GF-D8 (cell line): ENCODE measurements around the gene RSL1D1.
A peak's percentile ranks its signal among the peaks of the same experiment; 100 is the strongest.
"Not testable (repeated sequence)": the region's sequence is repeated elsewhere in the genome, so short reads cannot be mapped to it uniquely, and the experiment has no call there.

Experiments used
- DNase-seq: peaks from one replicate; lab custom pipeline; 2025; lab: John Stamatoyannopoulos, UW

RSL1D1 gene

DNA sequence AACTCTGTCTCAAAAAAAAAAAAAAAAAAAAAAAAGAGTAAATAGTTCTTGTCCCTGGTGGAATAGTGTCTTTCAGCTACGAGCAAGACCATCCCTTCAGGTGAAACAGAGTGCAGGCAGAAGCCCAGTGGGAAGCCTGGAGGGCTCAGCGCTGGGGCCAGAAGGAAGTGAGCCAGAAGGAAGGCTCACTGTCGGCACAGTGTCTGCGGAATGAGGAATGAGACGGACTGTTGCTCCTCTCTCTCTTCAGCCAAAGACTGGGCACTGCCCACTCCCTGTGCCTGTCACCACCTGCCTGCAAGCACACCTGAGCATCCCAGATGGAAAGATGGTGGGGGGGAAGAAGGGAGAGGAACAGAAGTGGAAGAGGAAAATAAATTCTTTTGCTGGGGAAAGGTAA is 7.5 kb downstream of the RSL1D1 start:
- no peak for DNase-seq

DNA sequence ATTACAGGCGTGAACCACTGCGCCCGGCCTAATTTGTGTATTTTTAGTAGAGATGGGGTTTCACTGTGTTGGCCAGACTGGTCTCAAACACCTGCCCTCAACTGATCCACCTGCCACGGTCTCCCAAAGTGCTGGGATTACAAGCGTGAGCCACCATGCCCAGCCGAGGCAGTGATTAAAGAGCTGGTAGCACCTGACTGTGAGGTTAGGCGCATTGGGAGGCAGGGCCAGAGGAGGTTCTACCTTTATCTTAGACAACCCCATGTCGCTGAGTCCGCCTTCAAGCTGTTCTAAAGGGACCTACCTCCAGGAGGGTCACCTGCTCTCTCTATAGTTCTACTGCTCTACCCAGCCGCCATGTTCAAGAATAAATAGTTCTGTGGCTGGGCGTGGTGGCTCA is 8.1 kb downstream of the RSL1D1 start:
- no peak for DNase-seq

DNA sequence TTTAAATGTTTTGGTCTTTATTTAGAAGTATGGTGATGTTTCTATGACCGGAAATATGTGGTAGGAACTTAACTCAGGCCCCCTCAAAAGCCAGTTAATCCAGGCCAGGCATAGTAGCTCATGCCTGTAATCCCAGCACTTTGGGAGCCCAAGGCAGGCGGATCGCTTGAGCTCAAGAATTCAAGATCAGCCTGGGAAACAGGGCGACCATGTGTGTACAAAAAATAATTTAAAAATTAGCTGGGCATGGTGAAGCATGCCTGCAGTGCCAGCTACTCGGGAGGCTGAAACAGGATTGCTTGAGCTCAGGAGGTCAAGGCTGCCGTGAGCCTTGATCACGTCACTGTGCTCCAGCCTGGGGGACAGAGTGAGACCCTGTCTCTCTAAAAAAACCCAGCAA is 10.3 kb downstream of the RSL1D1 start:
- DNase-seq, result no peak

DNA sequence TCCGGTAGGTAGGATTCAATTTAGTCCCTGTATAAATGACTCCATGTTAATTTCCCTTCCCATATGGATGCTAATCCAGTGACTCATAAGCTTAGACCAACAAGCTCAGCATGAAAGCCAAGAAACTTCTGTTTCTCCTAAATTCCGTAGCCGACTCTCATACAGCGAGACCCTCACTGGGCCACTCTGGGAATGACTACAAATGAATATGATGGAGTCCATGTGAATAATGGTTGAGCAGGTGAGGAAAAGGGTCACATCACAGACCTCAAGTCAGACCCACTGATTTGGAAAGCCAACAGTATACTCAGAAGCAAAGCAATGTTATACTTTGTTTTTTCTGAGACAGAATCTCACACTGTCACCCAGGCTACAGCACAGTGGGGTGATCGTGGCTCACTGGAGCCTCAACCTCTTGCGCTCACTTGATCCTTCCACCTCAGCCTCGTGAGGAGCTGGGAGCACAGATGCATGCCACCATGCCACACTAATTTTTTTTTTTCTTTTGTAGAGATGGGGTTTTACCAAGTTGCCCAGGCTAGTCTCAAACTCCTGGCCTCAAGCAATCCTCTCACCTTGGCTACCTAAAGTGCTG is 14.6 kb downstream of the RSL1D1 start:
- DNase-seq, result no peak

DNA sequence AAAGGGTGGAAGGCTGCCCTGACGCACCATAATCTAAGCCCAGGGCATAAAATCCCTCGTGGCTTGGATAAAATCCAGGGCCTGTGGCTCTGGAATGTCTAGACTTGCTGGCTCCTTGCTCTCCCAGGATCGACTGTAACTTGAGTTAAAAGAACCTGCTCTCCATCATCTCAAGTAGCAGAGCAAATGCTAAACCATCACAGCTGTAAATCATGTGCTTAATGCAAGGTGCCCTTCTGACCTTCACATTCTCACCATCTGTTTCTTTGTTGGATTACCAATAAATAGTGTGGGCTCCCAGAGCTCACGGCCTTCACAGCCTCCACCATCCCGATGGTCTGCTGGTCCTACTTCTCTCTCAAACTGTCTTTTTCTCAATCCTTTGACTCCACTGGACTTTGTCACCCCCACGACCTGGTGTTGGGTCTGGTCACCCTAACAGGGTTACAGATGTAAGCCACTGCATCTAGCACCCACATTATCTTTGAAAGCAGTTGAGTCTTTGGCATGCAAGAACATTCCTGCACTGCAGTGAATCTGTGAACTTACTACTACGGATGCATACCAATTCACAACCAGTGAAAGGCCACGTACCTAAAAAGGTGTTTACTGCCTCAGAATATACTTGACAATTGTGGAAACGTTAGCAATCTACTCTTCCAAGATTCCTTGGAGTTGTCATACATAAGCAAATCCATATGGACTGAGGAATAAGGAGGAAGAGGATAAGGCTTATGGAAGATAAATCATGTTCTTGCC is 15.3 kb downstream of the RSL1D1 start:
- DNase-seq, result no peak

DNA sequence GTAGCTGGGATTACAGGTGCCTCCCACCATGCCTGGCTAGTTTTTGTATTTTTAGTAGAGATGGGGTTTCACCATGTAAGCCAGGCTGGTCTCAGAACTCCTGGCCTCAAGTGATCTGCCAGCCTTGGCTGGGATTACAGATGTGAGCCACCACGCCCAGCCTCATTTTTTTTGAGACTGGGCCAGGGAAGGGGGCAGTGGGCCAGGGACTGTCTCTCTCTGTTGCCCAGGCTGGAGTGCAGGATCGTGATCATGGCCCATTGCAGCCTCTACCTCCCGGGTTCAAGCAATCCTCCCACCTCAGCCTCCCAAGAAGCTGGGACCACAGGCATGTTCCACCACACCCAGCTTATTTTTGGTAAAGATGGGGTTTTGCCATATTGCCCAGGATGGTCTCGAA is 16.0 kb downstream of the RSL1D1 start:
- DNase-seq, result no peak

DNA sequence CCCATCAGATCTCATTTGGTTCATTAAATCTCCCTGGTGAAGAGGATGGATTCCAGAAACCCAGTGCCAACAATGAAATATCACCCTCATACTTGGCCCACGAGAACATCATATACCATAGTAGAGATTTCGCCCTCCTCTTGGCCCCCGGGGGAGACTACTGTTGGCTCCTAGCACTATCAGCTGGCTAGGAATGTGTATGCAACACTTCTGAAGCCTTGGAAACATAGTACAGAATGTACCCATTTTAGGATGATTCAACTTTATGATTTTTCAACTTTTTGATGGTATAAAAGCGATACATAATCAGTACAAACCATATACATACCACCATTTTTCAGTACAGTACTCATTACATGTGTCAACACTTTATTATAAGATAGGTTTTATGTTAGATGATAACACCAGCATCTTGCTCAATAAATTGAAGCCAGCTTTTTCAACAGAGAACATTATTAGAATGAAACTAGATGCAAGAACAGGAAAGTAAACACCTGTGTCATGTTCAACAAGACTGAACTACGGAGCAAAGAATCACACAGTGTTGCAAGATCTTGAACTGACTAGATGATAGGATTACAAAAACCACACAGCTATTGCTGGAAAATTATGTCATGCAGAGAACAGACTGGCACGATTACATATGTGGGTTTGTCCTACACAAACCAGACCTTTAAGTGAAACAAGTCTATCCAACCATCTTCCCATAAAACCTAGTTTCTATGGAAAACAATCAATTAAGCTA is 17.2 kb downstream of the RSL1D1 start:
- DNase-seq, result peak; percentile 76

DNA sequence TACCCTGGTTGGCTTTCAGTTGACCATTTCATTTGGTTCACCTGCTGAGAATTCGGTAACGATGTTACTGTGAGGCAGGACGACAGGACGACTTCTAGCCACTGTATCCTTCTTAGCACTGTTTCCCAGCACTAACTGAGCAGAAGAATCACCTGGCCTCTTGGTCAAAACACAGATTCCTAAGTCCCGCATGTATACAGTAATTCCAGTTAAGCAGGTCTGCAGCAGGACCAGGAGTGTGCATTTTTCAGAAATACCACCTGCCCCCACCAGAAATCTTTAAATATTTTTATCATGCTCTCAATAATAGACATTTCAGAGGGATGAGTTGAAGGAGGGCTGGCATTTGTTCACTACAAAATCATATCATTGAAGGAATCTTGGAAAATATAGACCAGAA is 22.6 kb downstream of the RSL1D1 start:
- DNase-seq, result no peak

DNA sequence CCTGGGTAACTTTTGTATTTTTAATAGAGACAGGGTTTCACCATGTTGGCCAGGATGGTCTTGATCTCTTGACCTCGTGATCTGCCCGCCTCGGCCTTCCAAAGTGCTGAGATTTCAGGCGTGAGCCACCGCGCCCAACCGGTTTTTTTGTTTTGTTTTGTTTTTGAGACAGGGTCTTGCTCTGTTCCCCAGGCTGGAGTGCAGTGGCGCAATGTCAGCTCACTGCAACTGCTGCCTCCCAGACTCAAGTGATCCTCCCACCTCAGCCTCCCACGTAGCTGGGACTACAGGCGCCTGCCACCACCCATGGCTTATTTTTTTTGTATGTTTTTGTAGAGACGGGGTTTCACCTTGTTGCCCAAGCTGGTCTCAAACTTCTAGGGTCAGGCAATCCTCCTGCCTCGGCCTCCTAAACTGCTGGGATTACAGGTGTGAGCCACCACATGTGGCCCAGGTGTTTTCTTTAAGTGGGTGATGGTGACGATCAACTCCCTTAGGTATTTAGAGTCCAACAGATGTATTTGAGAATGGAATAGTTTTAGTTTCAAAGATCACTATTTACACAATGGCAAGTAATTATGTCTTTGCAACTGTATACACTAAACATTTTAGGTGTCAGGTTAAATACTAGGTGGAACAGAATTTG is 25.7 kb downstream of the RSL1D1 start:
- DNase-seq, result not testable (repeated sequence)

DNA sequence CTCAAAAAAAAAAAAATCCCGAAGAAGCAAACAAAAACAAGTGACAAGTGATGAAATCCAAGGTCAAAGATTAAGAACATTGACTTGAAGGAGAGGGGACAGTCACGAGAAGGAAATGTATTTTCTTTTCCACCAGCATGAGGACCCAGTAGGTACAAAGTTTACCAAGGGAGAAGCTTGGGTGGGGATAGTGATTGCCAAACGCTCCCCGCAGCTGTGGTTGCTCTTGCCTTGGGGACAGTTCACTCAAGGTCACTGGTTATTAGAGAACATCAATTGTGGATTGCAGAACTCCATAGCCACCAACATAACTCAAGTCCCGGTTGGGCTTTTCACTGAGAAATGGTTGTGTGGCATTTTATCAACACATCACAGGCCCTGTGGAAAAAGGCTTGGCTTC is 27.0 kb downstream of the RSL1D1 start:
- peak; percentile 83 for DNase-seq

DNA sequence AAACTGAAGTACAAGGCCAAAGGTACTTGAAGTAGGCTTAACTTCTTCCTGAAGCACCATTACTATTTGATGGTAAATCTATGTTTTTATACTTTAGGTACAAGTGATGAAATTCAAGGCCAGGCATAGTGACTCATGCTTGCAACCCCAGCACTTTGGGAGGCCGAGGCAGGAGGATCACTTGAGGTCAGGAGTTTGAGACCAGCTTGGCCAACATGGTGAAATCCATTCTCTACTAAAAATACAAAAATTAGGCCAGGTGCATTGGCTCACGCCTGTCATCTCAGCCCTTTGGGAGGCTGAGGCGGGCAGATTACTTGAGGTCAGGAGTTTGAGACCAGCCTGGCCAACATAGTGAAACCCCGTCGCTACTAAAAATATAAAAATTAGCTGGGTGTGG is 27.7 kb downstream of the RSL1D1 start:
- DNase-seq, result not testable (repeated sequence)

DNA sequence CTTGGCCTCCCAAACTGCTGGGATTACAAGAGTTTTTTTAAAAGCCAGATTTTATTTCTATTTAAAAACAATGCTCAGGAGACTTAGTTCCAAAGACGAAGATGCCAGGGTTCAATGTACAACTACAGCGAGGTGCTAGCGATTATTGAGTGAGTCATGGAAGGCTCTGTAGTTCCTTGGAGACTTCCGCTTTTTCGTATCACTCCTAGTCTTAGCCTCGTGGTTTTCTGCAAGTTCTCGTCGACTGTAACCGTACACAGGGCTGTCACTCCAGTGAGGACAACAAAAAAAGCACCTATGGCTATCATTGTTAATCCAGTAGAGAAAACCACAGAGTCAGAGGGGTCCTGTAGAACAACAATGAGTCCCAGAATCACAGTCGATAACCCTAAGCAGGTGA is 31.5 kb downstream of the RSL1D1 start:
- no peak for DNase-seq

DNA sequence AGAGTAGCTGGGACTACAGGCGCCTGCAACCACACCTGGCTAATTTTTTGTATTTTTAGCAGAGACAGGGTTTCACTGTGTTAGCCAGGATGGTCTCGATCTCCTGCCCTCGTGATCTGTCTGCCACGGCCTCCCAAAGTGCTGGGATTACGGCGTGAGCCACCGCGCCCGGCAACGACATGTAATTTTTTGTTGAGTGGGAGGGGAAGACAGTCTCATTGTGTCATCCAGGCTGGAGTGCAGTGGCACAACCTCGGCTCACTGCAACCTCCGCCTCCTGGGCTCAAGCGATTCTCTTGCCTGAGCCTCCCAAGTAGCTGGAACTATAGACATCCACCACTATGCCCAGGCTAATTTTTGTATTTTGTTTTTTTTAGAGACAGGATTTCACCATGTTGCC is 32.4 kb downstream of the RSL1D1 start:
- not testable (repeated sequence) for DNase-seq

DNA sequence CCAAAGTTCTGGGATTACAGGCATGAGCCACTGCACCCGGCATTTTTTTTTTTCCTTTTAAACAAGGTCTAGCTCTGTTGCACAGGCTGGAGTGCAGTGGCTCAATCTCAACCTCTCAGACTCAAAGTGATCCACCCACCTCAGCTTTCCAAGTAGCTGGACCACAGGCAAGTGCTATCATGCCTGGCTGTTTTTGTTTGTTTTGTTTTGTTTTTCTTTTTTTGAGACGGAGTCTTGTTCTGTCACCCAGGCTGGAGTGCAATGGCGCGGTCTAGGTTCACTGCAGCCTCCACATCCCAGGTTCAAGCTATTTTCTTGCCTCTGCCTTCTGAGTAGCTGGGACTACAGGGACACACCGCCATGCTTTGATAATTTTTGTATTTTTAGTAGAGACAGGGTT is 35.2 kb downstream of the RSL1D1 start:
- DNase-seq, result no peak

DNA sequence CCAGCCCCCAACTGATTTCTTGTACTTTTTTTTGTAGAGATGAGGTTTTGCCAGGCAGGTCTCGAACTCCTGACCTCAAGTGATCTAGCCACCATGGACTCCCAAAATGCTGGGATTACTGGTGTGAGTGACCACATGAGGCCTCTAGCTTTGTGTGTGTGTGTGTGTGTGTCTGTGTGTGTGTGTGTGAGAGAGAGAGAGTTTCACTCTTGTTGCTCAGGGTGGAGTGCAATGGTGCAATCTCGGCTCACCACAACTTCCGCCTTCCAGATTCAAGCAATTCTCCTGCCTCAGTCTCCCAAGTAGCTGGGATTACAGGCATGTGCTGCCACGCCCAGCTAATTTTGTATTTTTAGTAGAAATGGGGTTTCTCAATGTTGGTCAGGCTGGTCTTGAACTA is 36.5 kb downstream of the RSL1D1 start:
- not testable (repeated sequence) for DNase-seq

DNA sequence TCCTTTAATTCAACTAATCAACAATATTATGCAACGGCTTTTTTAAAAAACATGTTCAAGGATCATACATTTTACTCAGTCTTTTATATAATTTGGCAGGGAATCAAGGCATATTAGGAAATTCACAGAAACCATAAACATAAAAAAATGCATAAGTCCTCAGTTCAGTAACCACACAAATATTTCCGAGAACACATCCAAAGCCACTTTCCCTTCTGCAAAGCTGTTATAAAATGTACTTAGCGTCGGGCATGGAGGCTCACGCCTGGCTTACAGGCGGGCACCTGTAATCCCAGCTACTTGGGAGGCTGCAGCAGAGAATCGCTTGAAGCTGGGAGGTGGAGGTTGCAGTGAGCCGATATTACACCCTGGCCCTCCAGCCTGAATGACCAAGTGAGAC is 44.6 kb downstream of the RSL1D1 start:
- no peak for DNase-seq

DNA sequence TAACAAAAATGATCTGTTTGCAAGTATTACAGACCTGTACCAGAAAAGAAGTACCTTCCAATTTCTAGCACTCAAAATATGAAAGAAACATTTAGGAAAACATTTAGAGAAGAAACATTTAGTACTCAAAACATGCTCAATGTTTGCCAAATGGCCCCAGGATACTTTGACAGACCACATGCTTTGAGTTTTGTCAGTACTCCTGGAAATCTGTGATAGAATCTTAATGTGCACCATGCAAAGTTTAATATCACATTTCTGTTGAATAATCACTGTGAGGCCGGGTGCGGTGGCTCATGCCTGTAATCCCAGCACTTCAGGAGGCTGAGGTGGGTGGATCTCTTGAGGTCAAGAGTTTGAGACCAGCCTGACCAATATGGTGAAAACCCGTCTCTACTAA is 45.8 kb downstream of the RSL1D1 start:
- DNase-seq, result no peak

DNA sequence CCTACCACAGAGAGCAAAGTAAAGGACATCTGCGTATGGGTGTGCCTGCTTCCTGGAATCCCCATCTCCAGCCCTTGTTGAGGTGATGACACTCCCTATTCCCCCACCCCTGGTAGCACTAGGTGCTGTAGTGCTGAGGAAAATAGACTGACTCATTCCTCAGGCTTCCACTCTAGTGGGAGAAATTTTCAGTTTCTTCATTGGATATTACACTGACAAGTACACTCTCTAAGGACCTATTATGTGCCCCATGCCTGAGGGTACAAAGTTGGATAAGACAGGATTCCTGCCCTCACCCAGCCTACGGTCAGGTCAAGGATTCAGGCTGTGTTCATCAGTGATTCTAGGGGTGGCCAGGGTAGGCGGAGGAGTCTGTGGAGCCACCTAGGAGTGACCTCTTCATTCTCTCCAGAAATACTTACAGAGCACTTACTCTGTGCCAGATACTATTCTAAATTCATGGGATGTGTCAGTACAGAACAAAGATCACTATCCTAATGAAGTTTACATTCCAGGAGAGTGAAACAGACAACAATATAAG is 49.8 kb downstream of the RSL1D1 start:
- no peak for DNase-seq

DNA sequence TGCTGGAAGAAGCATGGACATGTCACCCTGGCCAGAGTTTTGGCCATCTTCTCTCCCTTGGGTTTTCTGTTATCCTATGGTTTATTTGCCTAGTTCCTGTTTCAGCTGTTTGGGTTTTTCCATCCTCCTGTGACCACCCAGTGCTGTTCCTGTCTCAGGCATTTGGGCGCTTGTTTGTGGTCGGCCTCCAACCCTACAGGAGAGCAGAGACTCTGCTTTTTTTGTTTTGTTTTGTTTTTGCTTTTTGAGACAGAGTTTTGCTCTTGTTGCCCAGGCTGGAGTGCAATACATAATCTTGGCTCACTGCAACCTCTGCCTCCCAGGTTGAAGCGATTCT is 51.0 kb downstream of the RSL1D1 start:
- peak; percentile 30 for DNase-seq

DNA sequence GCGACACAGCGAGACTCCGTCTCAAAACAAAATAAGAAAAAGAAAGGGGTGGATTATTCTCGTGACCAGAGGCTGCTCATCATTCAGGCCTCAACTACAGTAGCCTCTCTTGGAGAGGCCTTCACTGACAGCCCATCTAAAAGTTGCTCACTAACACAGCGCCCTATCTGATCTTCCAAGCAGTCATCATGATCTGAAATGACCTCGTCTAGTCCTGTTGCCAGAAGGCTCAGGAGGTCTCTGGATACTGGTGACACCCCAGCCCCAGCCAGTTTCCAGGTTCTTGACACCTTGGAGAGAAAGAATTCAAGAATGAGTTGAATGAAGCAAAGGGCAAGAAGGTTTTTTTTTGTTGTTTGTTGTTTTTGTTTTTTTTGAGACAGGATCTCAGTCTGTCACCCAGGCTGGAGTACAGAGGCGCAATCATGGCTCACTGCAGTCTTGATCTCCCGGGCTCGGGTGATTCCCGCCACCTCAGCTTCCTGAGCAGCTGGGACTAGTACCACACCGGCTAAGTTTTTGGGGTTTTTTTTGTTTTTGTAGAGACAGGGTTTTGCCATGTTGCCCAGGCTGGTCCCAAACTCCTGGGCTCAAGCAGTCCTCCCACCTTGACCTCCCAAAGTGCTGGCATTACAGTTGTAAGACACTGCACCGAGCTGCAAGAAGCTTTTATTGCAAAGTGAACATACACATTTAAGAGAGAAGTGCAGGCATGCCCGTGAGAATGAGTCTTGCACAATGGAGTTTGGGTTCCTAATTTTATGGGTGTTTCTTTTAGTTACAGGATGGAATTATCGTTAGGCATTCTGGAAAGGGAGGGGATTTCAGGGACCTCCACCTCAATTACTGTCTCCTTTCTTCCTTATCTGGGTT is 51.6 kb downstream of the RSL1D1 start:
- no peak for DNase-seq

DNA sequence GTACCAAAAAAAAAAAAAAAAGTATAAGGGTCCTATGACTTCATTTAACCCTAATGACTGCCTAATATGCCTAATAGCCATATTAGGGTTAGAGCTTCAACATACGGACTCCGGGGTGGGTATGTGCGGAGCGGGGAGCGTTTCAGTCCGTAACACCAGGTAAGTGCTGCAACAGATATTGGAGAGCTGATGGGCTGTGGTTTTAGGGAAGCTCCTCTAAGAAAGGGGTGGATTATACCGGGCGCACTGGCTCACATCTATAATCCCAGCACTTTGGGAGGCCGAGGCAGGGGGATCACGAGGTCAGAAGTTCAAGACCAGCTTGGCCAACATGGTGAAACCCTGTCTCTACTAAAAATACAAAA is 52.3 kb downstream of the RSL1D1 start:
- DNase-seq, result no peak

DNA sequence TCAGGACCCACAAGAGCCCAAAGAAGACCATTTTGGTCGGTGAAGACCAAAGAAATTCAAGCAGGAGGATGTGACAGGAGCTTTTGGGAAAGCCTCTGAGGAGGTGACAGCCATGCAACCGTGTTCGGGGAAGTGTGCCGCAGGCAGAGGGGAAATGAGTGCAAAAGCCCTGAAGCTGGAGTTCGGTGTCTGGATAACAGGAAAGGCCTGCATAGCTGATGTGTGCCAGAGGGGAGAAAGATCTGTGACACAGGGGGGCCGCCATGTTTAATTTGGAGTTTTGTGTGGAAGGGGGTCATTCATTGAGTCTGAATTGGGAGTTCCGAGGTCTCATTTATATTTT is 53.4 kb downstream of the RSL1D1 start:
- no peak for DNase-seq
